Daoy (cell line): ENCODE measurements around the gene KANSL1. TPM values are rescaled to one million over a fixed set of nuclear protein-coding genes. Genes with fewer than 3 reads are reported as not detected.
A peak's percentile ranks its signal among the peaks of the same experiment; 100 is the strongest.
"Not testable (repeated sequence)": the region's sequence is repeated elsewhere in the genome, so short reads cannot be mapped to it uniquely, and the experiment has no call there.

Experiments
- DNase-seq: peaks from one replicate; pipeline ENCODE4 v3.0.0-alpha.2; 2015; ENCODE audit warnings: low read depth
- total RNA-seq: library from RNA; depleted of rRNA; stranded (reverse); fragments of >200 nt; shearing (Covaris generic); gene quantifications from 2 replicates; pipeline ENCODE4 v1.2.3, GENCODE V29; 2014

The KANSL1 gene
- total RNA-seq, 1 experiment from 2014 or later: 27.1 TPM

DNA sequence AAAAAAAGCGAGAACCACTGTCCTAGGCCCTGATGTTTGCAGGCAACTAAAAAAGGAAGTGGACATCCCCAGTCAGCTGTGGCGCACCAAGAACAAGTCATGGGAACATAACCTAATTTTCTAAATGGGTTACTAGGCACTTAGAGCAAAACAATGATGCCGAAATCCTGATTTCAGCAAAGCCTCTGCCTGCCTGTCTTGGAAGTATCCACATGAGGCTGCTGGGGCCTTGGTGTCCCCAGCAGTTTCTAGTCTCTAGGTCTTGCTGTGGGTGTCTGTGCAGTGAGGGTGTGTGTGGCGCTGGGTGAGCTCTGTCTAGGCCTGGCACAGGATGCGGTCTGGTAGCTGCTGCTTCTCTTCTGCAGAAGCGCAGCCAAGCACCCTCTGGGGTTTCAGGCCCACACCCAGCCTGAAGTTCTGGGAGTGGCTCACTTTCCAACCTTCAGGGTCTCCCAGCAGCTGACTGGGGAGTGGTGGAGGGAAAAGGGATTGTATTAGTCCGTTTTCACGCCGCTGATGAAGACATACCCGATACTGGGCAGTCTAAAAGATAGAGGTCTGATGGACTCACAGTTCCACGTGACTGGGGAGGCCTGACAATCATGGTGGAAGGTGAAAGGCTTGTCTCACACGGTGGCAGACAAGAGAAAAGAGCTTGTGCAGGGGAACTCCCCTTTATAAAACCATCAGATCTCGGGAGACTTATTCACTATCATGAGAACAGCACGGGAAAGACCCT, 173.0 kb downstream of the KANSL1 start:
- no peak for DNase-seq

DNA sequence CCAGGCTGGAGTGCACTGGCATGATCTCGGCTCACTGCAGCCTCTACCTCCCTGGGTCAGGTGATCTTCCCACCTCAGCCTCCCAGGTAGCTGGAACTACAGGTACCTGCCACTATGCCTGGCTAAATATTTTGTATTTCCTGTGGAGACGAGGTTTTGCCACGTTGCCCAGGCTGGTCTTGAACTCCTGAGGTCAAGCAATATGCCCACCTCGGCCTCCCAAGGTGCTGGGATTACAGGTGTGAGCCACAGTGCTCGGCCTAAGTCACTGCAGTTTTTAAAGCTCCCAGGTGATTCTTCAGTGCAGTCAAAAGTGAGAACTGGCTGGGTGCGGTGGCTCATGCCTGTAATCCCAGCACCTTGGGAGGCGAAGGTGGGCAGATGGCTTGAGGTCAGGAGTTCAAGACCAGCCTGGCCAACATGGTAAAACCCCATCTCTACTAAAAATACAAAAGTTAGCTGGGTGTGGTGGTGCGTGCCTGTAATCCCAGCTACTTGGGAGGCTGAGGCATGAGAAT, 173.8 kb downstream of the KANSL1 start:
- not testable (repeated sequence) for DNase-seq

DNA sequence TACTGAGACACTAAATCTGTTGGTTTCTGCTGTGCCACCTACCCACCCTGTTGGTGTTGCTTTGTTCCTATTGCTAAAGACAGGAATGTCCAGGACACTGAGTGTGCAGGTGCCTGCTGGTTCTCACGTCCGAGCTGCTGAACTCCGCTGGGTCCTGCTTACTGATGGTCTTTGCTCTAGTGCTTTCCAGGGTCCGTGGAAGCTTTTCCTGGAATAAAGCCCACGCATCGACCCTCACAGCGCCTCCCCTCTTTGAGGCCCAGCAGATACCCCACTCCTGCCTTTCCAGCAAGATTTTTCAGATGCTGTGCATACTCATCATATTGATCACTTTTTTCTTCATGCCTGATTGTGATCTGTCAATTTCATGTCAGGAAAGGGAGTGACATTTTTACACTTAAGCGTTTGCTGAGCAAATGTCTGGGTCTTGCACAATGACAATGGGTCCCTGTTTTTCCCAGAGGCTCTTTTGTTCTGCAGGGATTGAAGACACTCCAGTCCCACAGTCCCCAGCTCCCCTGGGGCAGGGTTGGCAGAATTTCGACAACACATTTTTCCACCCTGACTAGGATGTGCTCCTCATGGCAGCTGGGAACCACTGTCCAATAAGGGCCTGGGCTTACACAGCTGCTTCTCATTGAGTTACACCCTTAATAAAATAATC, 179.6 kb downstream of the KANSL1 start:
- DNase-seq: no peak

DNA sequence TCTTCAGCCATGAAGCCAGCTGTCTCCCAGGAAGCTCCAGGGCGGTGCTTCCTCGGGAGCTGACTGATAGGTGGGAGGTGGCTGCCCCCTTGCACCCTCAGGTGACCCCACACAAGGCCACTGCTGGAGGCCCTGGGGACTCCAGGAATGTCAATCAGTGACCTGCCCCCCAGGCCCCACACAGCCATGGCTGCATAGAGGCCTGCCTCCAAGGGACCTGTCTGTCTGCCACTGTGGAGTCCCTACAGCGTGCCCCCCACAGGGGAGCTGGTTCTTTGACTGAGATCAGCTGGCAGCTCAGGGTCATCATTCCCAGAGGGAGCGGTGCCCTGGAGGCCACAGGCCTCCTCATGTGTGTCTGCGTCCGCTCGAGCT, 180.1 kb downstream of the KANSL1 start:
- no peak for DNase-seq

DNA sequence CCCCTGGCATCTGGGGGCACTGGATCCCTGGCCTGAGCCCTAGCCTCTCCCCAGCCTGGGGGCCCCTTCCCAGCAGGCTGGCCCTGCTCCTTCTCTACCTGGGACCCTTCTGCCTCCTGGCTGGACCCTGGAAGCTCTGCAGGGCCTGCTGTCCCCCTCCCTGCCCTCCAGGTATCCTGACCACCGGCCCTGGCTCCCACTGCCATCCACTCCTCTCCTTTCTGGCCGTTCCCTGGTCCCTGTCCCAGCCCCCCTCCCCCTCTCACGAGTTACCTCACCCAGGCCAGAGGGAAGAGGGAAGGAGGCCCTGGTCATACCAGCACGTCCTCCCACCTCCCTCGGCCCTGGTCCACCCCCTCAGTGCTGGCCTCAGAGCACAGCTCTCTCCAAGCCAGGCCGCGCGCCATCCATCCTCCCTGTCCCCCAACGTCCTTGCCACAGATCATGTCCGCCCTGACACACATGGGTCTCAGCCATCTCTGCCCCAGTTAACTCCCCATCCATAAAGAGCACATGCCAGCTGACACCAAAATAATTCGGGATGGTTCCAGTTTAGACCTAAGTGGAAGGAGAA, 180.6 kb downstream of the KANSL1 start:
- no peak for DNase-seq

DNA sequence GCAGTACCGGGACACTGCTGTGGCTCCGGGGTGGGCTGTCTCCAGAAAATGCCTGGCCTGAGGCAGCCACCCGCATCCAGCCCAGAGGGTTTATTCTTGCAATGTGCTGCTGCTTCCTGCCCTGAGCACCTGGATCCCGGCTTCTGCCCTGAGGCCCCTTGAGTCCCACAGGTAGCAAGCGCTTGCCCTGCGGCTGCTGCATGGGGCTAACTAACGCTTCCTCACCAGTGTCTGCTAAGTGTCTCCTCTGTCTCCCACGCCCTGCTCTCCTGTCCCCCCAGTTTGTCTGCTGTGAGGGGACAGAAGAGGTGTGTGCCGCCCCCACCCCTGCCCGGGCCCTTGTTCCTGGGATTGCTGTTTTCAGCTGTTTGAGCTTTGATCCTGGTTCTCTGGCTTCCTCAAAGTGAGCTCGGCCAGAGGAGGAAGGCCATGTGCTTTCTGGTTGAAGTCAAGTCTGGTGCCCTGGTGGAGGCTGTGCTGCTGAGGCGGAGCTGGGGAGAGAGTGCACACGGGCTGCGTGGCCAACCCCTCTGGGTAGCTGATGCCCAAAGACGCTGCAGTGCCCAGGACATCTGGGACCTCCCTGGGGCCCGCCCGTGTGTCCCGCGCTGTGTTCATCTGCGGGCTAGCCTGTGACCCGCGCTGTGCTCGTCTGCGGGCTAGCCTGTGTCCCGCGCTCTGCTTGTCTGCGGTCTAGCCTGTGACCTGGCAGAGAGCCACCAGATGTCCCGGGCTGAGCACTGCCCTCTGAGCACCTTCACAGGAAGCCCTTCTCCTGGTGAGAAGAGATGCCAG, 181.3 kb downstream of the KANSL1 start:
- no peak for DNase-seq

DNA sequence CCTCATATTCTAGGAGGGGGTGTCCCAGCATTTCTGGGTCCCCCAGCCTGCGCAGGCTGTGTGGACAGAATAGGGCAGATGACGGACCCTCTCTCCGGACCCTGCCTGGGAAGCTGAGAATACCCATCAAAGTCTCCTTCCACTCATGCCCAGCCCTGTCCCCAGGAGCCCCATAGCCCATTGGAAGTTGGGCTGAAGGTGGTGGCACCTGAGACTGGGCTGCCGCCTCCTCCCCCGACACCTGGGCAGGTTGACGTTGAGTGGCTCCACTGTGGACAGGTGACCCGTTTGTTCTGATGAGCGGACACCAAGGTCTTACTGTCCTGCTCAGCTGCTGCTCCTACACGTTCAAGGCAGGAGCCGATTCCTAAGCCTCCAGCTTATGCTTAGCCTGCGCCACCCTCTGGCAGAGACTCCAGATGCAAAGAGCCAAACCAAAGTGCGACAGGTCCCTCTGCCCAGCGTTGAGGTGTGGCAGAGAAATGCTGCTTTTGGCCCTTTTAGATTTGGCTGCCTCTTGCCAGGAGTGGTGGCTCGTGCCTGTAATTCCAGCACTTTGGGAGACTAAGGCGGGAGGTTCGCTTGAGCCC, 182.5 kb downstream of the KANSL1 start:
- no peak for DNase-seq

DNA sequence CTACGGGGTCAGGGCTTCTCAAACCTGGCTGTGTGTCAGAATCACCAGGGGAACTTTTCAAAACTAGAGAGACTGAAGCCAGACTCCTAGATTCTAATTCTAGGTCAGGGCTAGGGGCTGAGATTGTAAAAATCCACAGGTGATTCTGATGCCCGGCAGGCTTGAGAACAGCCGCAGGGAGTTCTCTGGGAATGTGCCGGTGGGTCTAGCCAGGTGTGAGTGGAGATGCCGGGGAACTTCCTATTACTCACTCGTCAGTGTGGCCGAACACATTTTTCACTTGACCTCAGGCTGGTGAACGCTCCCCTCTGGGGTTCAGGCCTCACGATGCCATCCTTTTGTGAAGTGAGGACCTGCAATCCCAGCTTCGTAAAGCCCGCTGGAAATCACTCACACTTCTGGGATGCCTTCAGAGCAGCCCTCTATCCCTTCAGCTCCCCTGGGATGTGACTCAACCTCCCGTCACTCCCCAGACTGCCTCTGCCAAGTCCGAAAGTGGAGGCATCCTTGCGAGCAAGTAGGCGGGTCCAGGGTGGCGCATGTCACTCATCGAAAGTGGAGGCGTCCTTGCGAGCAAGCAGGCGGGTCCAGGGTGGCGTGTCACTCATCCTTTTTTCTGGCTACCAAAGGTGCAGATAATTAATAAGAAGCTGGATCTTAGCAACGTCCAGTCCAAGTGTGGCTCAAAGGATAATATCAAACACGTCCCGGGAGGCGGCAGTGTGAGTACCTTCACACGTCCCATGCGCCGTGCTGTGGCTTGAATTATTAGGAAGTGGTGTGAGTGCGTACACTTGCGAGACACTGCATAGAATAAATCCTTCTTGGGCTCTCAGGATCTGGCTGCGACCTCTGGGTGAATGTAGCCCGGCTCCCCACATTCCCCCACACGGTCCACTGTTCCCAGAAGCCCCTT, 183.3 kb downstream of the KANSL1 start:
- DNase-seq: no peak

DNA sequence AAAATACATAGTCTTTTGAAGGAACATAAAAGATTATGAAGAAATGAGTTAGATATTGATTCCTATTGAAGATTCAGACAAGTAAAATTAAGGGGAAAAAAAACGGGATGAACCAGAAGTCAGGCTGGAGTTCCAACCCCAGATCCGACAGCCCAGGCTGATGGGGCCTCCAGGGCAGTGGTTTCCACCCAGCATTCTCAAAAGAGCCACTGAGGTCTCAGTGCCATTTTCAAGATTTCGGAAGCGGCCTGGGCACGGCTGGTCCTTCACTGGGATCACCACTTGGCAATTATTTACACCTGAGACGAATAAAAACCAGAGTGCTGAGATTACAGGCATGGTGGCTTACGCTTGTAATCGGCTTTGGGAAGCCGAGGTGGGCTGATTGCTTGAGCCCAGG, 184.6 kb downstream of the KANSL1 start:
- DNase-seq: no peak

DNA sequence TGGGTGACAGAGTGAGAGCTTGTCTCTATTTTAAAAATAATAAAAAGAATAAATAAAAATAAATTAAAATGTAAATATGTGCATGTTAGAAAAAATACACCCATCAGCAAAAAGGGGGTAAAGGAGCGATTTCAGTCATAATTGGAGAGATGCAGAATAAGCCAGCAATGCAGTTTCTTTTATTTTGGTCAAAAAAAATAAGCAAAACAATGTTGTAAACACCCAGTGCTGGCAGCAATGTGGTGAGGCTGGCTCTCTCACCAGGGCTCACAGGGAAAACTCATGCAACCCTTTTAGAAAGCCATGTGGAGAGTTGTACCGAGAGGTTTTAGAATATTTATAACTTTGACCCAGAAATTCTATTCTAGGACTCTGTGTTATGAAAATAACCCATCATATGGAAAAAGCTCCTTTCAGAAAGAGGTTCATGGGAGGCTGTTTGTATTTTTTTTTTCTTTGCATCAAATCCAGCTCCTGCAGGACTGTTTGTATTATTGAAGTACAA, 185.7 kb downstream of the KANSL1 start:
- DNase-seq: no peak

DNA sequence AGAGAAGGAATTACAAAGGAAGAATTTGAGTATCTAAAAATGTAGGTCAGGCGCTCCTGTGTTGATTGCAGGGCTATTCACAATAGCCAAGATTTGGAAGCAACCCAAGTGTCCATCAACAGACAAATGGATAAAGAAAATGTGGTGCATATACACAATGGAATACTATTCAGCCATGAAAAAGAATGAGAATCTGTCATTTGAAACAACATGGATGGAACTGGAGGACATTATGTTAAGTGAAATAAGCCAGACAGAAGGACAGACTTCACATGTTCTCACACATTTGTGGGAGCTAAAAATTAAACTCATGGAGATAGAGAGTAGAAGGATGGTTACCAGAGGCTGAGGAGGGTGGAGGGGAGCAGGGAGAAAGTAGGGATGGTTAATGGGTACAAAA, 187.1 kb downstream of the KANSL1 start:
- not testable (repeated sequence) for DNase-seq

DNA sequence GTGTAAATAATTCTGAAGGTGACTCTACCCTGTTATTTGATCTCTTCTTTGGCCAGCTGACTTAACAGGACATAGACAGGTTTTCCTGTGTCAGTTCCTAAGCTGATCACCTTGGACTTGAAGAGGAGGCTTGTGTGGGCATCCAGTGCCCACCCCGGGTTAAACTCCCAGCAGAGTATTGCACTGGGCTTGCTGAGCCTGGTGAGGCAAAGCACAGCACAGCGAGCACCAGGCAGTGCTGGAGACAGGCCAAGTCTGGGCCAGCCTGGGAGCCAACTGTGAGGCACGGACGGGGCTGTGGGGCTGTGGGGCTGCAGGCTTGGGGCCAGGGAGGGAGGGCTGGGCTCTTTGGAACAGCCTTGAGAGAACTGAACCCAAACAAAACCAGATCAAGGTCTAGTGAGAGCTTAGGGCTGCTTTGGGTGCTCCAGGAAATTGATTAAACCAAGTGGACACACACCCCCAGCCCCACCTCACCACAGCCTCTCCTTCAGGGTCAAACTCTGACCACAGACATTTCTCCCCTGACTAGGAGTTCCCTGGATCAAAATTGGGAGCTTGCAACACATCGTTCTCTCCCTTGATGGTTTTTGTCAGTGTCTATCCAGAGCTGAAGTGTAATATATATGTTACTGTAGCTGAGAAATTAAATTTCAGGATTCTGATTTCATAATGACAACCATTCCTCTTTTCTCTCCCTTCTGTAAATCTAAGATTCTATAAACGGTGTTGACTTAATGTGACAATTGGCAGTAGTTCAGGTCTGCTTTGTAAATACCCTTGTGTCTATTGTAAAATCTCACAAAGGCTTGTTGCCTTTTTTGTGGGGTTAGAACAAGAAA, 189.1 kb downstream of the KANSL1 start:
- peak; percentile 39 for DNase-seq

DNA sequence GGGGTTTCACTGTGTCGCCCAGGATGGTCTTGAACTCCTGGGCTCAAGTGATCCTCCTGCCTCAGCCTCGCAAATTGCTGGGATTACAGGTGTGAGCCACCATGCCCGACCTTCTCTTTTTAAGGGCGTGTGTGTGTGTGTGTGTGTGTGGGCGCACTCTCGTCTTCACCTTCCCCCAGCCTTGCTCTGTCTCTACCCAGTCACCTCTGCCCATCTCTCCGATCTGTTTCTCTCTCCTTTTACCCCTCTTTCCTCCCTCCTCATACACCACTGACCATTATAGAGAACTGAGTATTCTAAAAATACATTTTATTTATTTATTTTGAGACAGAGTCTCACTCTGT, 190.3 kb downstream of the KANSL1 start:
- no peak for DNase-seq

DNA sequence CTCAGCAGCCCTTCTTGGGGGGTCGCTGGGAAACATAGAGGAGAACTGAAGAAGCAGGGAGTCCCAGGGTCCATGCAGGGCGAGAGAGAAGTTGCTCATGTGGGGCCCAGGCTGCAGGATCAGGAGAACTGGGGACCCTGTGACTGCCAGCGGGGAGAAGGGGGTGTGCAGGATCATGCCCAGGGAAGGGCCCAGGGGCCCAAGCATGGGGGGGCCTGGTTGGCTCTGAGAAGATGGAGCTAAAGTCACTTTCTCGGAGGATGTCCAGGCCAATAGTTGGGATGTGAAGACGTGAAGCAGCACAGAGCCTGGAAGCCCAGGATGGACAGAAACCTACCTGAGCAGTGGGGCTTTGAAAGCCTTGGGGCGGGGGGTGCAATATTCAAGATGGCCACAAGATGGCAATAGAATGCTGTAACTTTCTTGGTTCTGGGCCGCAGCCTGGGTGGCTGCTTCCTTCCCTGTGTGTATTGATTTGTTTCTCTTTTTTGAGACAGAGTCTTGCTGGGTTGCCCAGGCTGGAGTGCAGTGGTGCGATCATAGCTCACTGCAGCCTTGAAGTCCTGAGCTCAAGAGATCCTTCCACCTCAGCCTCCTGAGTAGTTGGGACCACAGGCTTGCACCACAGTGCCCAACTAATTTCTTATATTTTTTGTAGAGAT, 190.8 kb downstream of the KANSL1 start:
- DNase-seq: peak; percentile 61

DNA sequence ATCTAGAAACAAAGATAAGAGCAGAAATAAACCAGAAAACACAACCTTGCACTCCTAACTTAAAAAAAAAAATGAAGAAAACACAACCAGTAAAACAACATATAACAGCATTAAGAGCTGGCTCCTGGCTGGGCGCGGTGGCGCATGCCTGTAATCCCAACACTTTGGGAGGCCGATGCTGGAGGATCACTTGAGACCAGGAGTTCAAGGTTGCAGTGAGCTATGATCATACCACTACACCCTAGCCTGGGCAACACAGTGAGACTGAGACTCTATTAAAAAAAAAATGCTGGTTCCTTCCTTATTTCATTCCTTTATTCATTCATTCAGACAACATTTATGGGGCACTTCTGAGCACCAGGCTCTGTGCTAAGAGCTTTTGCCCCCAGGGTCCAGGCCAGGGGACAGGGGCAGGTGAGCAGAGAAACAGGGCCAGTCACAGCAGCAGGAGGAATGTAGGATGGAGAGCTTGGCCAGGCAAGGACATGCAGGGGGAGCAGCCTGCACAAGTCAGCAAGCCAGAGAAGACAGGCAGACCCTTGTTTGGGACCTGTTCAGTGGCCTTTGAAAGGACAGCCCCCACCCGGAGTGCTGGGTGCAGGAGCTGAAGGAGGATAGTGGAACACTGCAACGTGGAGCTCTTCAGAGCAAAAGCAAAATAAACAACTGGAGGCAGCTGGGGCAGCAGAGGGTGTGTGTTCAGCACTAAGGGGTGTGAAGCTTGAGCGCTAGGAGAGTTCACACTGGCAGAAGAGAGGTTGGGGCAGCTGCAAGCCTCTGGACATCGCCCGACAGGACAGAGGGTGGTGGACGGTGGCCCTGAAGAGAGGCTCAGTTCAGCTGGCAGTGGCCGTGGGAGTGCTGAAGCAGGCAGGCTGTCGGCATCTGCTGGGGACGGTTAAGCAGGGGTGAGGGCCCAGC, 191.6 kb downstream of the KANSL1 start:
- DNase-seq: no peak

DNA sequence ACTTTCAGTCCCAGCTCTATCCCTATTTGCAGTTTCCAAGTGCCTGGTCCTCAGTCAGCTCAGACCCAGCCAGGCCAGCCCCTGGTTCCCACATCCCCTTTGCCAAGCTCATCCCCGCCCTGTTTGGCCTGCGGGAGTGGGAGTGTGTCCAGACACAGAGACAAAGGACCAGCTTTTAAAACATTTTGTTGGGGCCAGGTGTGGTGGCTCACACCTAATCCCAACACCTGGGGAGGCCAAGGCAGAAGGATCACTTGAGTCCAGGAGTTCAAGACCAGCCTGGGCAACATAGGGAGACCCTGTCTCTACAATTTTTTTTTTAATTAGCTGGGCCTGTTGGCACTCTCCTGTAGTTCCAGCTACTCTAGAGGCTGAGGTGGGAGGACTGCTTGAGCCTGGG, 192.5 kb downstream of the KANSL1 start:
- no peak for DNase-seq

DNA sequence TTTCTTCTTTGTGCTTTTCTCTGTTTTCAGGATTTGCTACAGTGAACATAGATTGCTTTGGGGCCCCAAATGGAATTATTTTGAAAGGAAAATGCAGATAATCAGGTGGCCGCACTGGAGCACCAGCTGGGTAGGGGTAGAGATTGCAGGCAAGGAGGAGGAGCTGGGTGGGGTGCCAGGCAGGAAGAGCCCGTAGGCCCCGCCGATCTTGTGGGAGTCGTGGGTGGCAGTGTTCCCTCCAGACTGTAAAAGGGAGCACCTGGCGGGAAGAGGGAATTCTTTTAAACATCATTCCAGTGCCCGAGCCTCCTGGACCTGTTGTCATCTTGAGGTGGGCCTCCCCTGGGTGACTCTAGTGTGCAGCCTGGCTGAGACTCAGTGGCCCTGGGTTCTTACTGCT, 192.9 kb downstream of the KANSL1 start:
- DNase-seq: no peak

DNA sequence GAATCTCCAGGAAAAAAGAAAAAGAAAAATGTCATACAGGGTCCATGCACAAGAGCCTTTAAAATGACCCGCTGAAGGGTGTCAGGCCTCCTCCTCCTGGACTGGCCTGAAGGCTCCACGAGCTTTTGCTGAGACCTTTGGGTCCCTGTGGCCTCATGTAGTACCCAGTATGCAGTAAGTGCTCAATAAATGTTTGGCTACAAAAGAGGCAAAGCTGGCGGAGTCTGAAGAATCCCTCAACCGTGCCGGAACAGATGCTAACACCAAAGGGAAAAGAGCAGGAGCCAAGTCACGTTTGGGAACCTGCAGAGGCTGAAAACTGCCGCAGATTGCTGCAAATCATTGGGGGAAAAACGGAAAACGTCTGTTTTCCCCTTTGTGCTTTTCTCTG, 193.3 kb downstream of the KANSL1 start:
- DNase-seq: no peak
